GM18873 (cell line): ENCODE data around the gene ZFR2.
"Not testable (repeated sequence)": the region's sequence is repeated elsewhere in the genome, so short reads cannot be mapped to it uniquely, and the experiment has no call there.

ENCODE experiments used
- ATAC-seq: cut with Tn5 transposase; IDR thresholded peaks from one replicate; pipeline ENCODE4 v1.9.1; 2021; ENCODE audit warnings: mild to moderate bottlenecking, moderate library complexity, moderate number of reproducible peaks; ENCODE audit not compliant: unreplicated experiment, low FRiP score

Gene ZFR2

GRCh38 chr19:3760871-3761361 lies 107.9 kb downstream of the ZFR2 start:
- no peak for ATAC-seq

GRCh38 chr19:3759482-3760254 lies 109.2 kb downstream of the ZFR2 start:
- ATAC-seq, result no peak

GRCh38 chr19:3758297-3758696 lies 110.5 kb downstream of the ZFR2 start:
- not testable (repeated sequence) for ATAC-seq

- ATAC-seq, result not testable (repeated sequence)
These were observed 111.1 kb downstream of the ZFR2 start for GRCh38 chr19:3757705-3758104.
